Lower leg skin (tissue), 4 donors: ENCODE measurements around the gene JMJD1C. TPM values are rescaled to one million over a fixed set of nuclear protein-coding genes. Genes with fewer than 3 reads are reported as not detected.
"Not testable (repeated sequence)": the region's sequence is repeated elsewhere in the genome, so short reads cannot be mapped to it uniquely, and the experiment has no call there.

Source experiments
- DNase-seq, 2 donors: peaks; one replicate each; pipeline ENCODE4 v3.0.0-alpha.2; 2019; ENCODE audit warnings: low spot score in 2 of 2
- H3K4me3 ChIP-seq: fragments of 200-600 bp; sonication (generic); 2 replicates; pipeline ENCODE4 v1.5.1; 2017; ENCODE audit warnings: mild to moderate bottlenecking, low read depth; ENCODE audit not compliant: poor library complexity, severe bottlenecking
- CTCF ChIP-seq, 3 donors: fragments of 450-650 bp; IDR thresholded peaks; one replicate each; pipeline ENCODE4 v1.5.1; 2016; ENCODE audit warnings: antibody characterized with exemption in 3 of 3, mild to moderate bottlenecking in 3 of 3, moderate library complexity in 2 of 3
- POLR2A ChIP-seq, 2 donors: fragments of 450-650 bp; IDR thresholded peaks; one replicate each; pipeline ENCODE4 v1.6.1; 2016 to 2017; ENCODE audit warnings: antibody characterized with exemption in 2 of 2, mild to moderate bottlenecking in 1 of 2, moderate library complexity in 1 of 2
- WGBS, 2 donors: methylation state at CpG; one replicate each; pipeline ENCODE4 v1.1.5; 2018; 5-methylcytosine and 5-hydroxymethylcytosine counted together
- intact Hi-C: fragments of 100-400 bp; cut with DNase I; formaldehyde crosslinking; loops from one replicate; pipeline ENCODE4 v1.15.0; 2023; ENCODE audit warnings: low total_unique reads
- total RNA-seq, 4 donors: library from RNA; depleted of rRNA; stranded (reverse); fragments of >200 nt; gene quantifications; one replicate each; pipeline ENCODE4 v1.1.0, GENCODE V29; 2016

The JMJD1C gene
- total RNA-seq, 4 donors from 2014 or later: 82.0 to 92.5 (median 84.9) TPM

DNA sequence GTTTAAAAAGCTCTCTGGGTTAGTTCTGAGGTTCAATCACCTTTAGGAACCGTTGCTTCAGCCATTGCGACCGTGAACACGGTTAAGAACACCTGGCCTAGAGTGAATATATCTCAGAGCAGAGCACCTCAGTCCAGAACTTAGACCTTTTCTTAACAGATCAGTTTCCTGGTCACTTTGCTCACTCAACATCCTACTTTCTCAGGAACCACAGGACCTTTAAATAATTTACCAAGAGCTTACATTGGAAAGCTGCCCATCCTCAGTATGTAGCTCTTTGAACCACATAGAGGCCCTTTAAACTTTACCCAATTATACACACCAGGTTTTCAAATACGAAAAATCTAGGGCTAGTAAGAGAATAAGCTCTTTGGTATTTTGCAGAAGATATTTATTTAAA lies 179.4 kb downstream of the JMJD1C start:
- intact Hi-C loops: no loop called here
- DNase-seq: no peak
- WGBS, 2 donors: 97% methylated on average over 5 of the region's 5 CpGs
- H3K4me3 ChIP-seq: no peak overlapping the region
- TF ChIP-seq POLR2A (IDR thresholded peaks at IDR 0.05): no peak
- TF ChIP-seq CTCF (IDR thresholded peaks at IDR 0.05): no peak

- WGBS, 2 donors: 96 to 98% methylated on average over 6 of the region's 6 CpGs
- H3K4me3 ChIP-seq, intact Hi-C loops, DNase-seq: not testable (repeated sequence)
Observed at GRCh38 chr10:63283901-63284300, 181.9 kb downstream of the JMJD1C start.

GRCh38 chr10:63283093-63283492 lies 182.7 kb downstream of the JMJD1C start:
- TF ChIP-seq POLR2A (IDR thresholded peaks at IDR 0.05): no peak
- TF ChIP-seq CTCF (IDR thresholded peaks at IDR 0.05): no peak
- intact Hi-C loops: no loop called here
- no peak overlapping the region for H3K4me3 ChIP-seq
- 87 to 97% methylated on average over 2 of the region's 2 CpGs for WGBS, 2 donors
- DNase-seq: no peak

DNA sequence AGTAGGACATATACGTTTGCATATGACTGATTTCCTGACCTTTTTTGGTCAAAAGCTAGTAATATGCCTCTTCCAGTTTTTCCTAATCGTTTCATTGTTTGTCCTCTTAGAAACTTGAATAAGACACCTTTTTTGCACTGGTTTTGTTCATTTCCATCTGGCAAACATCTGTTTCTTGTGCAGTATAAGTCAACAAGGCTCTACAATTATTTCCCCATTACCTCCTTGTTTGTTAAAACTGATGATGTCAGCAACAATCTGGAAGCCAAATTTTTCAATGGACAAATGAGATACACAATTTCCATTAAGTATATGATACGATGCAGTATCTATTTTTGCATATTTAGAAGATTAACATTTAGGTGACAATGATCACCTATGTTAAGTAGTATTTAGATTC lies 183.8 kb downstream of the JMJD1C start:
- no peak overlapping the region for H3K4me3 ChIP-seq
- intact Hi-C loops: no loop called here
- no peak for DNase-seq
- 73 to 78% methylated on average over 3 of the region's 3 CpGs for WGBS, 2 donors
- TF ChIP-seq POLR2A (IDR thresholded peaks at IDR 0.05) (no peak), CTCF (IDR thresholded peaks at IDR 0.05) (no peak)

DNA sequence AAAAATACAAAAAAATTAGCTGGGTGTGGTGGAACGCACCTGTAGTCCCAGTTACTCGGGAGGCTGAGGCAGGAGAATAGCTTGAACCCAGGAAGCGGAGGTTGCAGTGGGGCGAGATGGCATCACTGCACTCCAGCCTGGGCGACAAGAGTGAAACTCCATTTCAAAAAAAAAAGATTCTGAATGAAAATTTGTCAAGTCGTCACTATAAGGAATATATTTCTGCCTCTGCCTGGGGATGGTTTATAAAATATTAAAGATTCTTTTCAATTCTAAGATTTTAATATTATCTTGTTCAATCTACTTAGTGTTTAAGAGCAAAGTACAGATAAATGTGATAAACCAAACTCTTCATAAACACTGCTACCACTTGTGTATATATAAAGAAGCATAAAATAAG lies 185.4 kb downstream of the JMJD1C start:
- intact Hi-C loops: no loop called here
- TF ChIP-seq CTCF (IDR thresholded peaks at IDR 0.05): no peak
- no peak for TF ChIP-seq POLR2A (IDR thresholded peaks at IDR 0.05)
- WGBS, 2 donors: 96 to 98% methylated on average over 6 of the region's 6 CpGs
- no peak overlapping the region for H3K4me3 ChIP-seq
- no peak for DNase-seq

DNA sequence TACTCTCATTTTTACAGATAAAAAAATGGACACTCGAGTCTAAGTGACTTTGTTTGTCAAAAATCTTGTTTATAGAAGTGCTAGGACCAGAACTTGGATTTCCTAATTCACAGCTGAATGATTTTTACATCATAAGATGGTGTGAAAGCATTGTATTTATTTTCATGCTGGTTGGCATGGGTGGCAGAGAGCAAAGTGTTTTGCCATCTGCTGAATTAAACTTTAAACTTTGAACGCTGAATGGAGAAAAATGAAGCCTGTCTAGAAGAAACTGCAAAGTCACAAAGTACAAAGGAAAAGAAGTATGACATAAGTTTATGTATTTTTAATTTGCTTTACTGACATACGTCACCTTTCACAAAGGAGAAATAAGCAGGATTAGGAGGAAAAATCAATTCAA lies 190.7 kb downstream of the JMJD1C start:
- TF ChIP-seq CTCF (IDR thresholded peaks at IDR 0.05): no peak
- no peak for TF ChIP-seq POLR2A (IDR thresholded peaks at IDR 0.05)
- 89 to 90% methylated on average over 3 of the region's 3 CpGs for WGBS, 2 donors
- no peak overlapping the region for H3K4me3 ChIP-seq

More for the DNA sequence above, 190.7 kb downstream of the JMJD1C start:
- intact Hi-C loops: no loop called here
- DNase-seq: no peak
